Activated CD4-positive, alpha-beta memory T cell treated with anti-CD3 and anti-CD28 coated beads for 36 hours (primary cell): ENCODE data around the gene TACC3. TPM values are rescaled to one million over a fixed set of nuclear protein-coding genes. Genes with fewer than 3 reads are reported as not detected.

Experiments used
- CTCF ChIA-PET: fragments of 350-600 bp; sonication (Branson Sonifier 250); formaldehyde crosslinking; loops from one replicate; lab custom pipeline; 2021; ENCODE audit warnings: antibody characterized with exemption, inconsistent platforms; lab: Charles Lee
- POLR2A ChIA-PET: fragments of 350-600 bp; sonication (Branson Sonifier 250); formaldehyde crosslinking; loops from one replicate; lab custom pipeline; 2021; ENCODE audit warnings: antibody characterized with exemption; lab: Charles Lee
- DNase-seq: peaks from one replicate; pipeline ENCODE4 v3.0.0-alpha.2; 2020
- H3K27ac Mint-ChIP-seq: one replicate; pipeline ENCODE4 v1.8.0; 2021; ENCODE audit warnings: mixed read lengths
- H3K27me3 Mint-ChIP-seq: one replicate; pipeline ENCODE4 v1.8.0; 2021; ENCODE audit warnings: mixed read lengths
- H3K36me3 Mint-ChIP-seq: one replicate; pipeline ENCODE4 v1.8.0; 2021; ENCODE audit warnings: mixed read lengths
- H3K4me1 Mint-ChIP-seq: one replicate; pipeline ENCODE4 v1.8.0; 2021; ENCODE audit warnings: low read depth, mixed read lengths
- H3K4me3 Mint-ChIP-seq: one replicate; pipeline ENCODE4 v1.8.0; 2021; ENCODE audit warnings: mild to moderate bottlenecking, mixed read lengths
- H3K9me3 Mint-ChIP-seq: one replicate; pipeline ENCODE4 v1.8.0; 2021; ENCODE audit warnings: mixed read lengths
- intact Hi-C: fragments of 100-400 bp; cut with micrococcal nuclease; formaldehyde crosslinking; loops from one replicate; pipeline ENCODE4 v1.15.1; 2023
- total RNA-seq, 2 experiments: library from RNA; stranded (reverse); gene quantifications; one replicate each; pipeline ENCODE4 v1.2.3, GENCODE V29; 2021

Gene TACC3
- total RNA-seq, 2 experiments from 2014 or later = 194 to 201 TPM

DNA sequence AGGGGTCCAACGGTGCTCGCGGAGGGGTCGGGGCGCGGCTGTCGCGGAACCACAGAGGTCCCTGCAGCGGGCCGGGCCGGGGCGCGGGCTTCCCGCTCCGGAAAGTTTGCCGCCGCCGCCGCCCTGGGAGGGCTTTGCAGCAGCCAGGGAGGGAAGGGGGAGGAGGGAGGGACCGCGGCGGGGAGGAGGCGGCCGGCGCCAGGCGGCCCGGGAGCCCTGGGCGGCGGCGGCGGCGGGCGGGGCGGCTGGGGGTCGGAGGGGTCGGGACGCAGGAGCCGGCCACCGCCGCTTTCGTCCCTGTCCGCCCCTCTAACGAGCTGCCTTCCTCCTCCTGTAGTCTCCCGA, 72.1 kb downstream of the TACC3 start:
- Mint-ChIP-seq H3K36me3 (no peaks in the 10 kb centered on the region), H3K4me3 (no peak overlapping the region), H3K27me3 (peaks cover 13% of the 10 kb centered on the region), H3K4me1 (no peaks in the 10 kb centered on the region), H3K27ac (no peak overlapping the region), H3K9me3 (no peaks in the 10 kb centered on the region)
- ChIA-PET POLR2A (no interaction called here), CTCF (interaction anchor here (1.3 to 2.5 kb wide), 3 partner anchors 9 to 45 kb away, joined by 3 to 9 read pairs (median 6); no protein-coding TSS in a partner anchor)
- intact Hi-C loops = loop anchor here (5.0 kb wide), 1 partner anchor 46 kb away; no protein-coding TSS in a partner anchor
- DNase-seq = peak; percentile 47

GRCh38 chr4:1793940-1794808, 72.9 kb downstream of the TACC3 start:
- ChIA-PET POLR2A (no interaction called here), CTCF (interaction anchor here (1.3 to 2.5 kb wide), 3 partner anchors 10 to 46 kb away, joined by 3 to 9 read pairs (median 6); no protein-coding TSS in a partner anchor)
- Mint-ChIP-seq H3K27me3 (peaks cover 13% of the 10 kb centered on the region), H3K4me3 (no peak overlapping the region), H3K36me3 (no peaks in the 10 kb centered on the region), H3K27ac (no peak overlapping the region), H3K4me1 (no peaks in the 10 kb centered on the region), H3K9me3 (no peaks in the 10 kb centered on the region)
- intact Hi-C loops = loop anchor here (5.0 kb wide), 1 partner anchor 47 kb away; no protein-coding TSS in a partner anchor
- DNase-seq = no peak

Other genes with a start within 250 kb of the TACC3 start
- gene FAM53A, start 37.2 kb upstream of the TACC3 start, total RNA-seq = 1 to 10 TPM; 1.3 to 1.4 TPM
- 100 to 1,000 TPM; 103 to 106 TPM for gene SLBP, start 9.2 kb upstream of the TACC3 start, total RNA-seq
- 10 to 100 TPM; 16.2 to 18.1 TPM for gene TMEM129, start 198 bp upstream of the TACC3 start, total RNA-seq
- gene FGFR3, start 71.8 kb downstream of the TACC3 start, total RNA-seq = under 1 TPM; 0.21 to 0.27 TPM
- 10 to 100 TPM; 41.1 to 42.6 TPM for gene LETM1, start 134.6 kb downstream of the TACC3 start, total RNA-seq
- gene NSD2, start 149.9 kb downstream of the TACC3 start, total RNA-seq = 100 to 1,000 TPM; 197 to 199 TPM